Activated CD4-positive, alpha-beta memory T cell treated with anti-CD3 and anti-CD28 coated beads, Interleukin-2, amount 10 ng/mL, durations not matched to agents 7 days and 5 days (primary cell): Measurements from ENCODE around the gene NLE1. TPM values are rescaled to one million over a fixed set of nuclear protein-coding genes. Genes with fewer than 3 reads are reported as not detected.
"Not testable (repeated sequence)": the region's sequence is repeated elsewhere in the genome, so short reads cannot be mapped to it uniquely, and the experiment has no call there.

Experiments used
- CTCF ChIA-PET: fragments of 350-600 bp; sonication (Branson Sonifier 250); formaldehyde crosslinking; loops from one replicate; lab custom pipeline; 2021; ENCODE audit warnings: antibody characterized with exemption, inconsistent platforms; lab: Charles Lee
- POLR2A ChIA-PET: fragments of 350-600 bp; sonication (Branson Sonifier 250); formaldehyde crosslinking; loops from one replicate; lab custom pipeline; 2021; ENCODE audit warnings: antibody characterized with exemption; lab: Charles Lee
- DNase-seq: peaks from one replicate; pipeline ENCODE4 v3.0.0-alpha.2; 2020
- H3K27ac Mint-ChIP-seq: one replicate; pipeline ENCODE4 v1.8.0; 2021; ENCODE audit warnings: mild to moderate bottlenecking, mixed read lengths
- H3K27me3 Mint-ChIP-seq: one replicate; pipeline ENCODE4 v1.8.0; 2021; ENCODE audit warnings: mixed read lengths
- H3K36me3 Mint-ChIP-seq: one replicate; pipeline ENCODE4 v1.8.0; 2021; ENCODE audit warnings: low read depth, mixed read lengths
- H3K4me1 Mint-ChIP-seq: one replicate; pipeline ENCODE4 v1.8.0; 2021; ENCODE audit warnings: mixed read lengths
- H3K4me3 Mint-ChIP-seq: one replicate; pipeline ENCODE4 v1.8.0; 2021; ENCODE audit warnings: mild to moderate bottlenecking, mixed read lengths
- H3K9me3 Mint-ChIP-seq: one replicate; pipeline ENCODE4 v1.8.0; 2021; ENCODE audit warnings: mixed read lengths
- total RNA-seq, 2 experiments: library from RNA; stranded (reverse); gene quantifications; one replicate each; pipeline ENCODE4 v1.2.3, GENCODE V29; 2021

The NLE1 gene
- total RNA-seq, 2 experiments from 2014 or later, result 13.4 to 14.0 TPM

- ChIA-PET CTCF (interaction anchor here (1.2 to 3.2 kb wide), 10 partner anchors 8 to 656 kb away, joined by 3 to 41 read pairs (median 10); partner anchors contain the start of genes RAD51D and RFFL), POLR2A (interaction anchor here (1.2 to 2.3 kb wide), 4 partner anchors 27 to 110 kb away, joined by 4 to 29 read pairs (median 18); partner anchors contain the start of genes LIG3, RAD51D and RFFL)
- H3K4me1 Mint-ChIP-seq, result peaks cover 42% of the 10 kb centered on the region
- not testable (repeated sequence) for H3K27ac Mint-ChIP-seq, H3K36me3 Mint-ChIP-seq, H3K27me3 Mint-ChIP-seq, H3K4me3 Mint-ChIP-seq, H3K9me3 Mint-ChIP-seq, DNase-seq
These were observed 51.4 kb downstream of the NLE1 start for GRCh38 chr17:35090707-35091106.

GRCh38 chr17:35089586-35090296 lies 52.4 kb downstream of the NLE1 start:
- DNase-seq, result peak; percentile 51
- Mint-ChIP-seq H3K4me3 (peak overlapping the region; percentile 79), H3K27ac (peak overlapping the region; percentile 90), H3K9me3 (no peaks in the 10 kb centered on the region), H3K36me3 (peaks cover 9% of the 10 kb centered on the region), H3K4me1 (peaks cover 48% of the 10 kb centered on the region), H3K27me3 (no peaks in the 10 kb centered on the region)
- ChIA-PET POLR2A (interaction anchor here (0.7 to 2.3 kb wide), 26 partner anchors 9 to 448 kb away, joined by 3 to 29 read pairs (median 4); partner anchors contain the start of genes CCT6B, LIG3, RAD51D and RFFL), CTCF (interaction anchor here (0.6 to 3.2 kb wide), 32 partner anchors 9 to 837 kb away, joined by 3 to 41 read pairs (median 5); partner anchors contain the start of genes LIG3, RAD51D and RFFL)

- no peaks in the 10 kb centered on the region for H3K9me3 Mint-ChIP-seq
- peaks cover 54% of the 10 kb centered on the region for H3K4me1 Mint-ChIP-seq
- peak overlapping the region; percentile 90 for H3K27ac Mint-ChIP-seq
- H3K4me3 Mint-ChIP-seq, result peak overlapping the region; percentile 89
- H3K36me3 Mint-ChIP-seq, result peaks cover 9% of the 10 kb centered on the region
- POLR2A ChIA-PET, result interaction anchor here (0.6 to 10.7 kb wide), 34 partner anchors 9 to 449 kb away, joined by 3 to 164 read pairs (median 6); partner anchors contain the start of genes CCT6B, LIG3, RAD51D and RFFL
- no peaks in the 10 kb centered on the region for H3K27me3 Mint-ChIP-seq
- CTCF ChIA-PET, result interaction anchor here (0.6 to 3.3 kb wide), 29 partner anchors 9 to 838 kb away, joined by 3 to 41 read pairs (median 5); partner anchors contain the start of genes LIG3, RAD51D and RFFL
- DNase-seq, result peak; percentile 93
These were observed 53.1 kb downstream of the NLE1 start for GRCh38 chr17:35088881-35089585.

- CTCF ChIA-PET, result interaction anchor here (0.8 to 3.3 kb wide), 5 partner anchors 20 to 66 kb away, joined by 3 to 17 read pairs (median 3); partner anchors contain the start of gene RAD51D
- no peaks in the 10 kb centered on the region for H3K27me3 Mint-ChIP-seq
- peak overlapping the region; percentile 89 for H3K4me3 Mint-ChIP-seq
- H3K9me3 Mint-ChIP-seq, result no peaks in the 10 kb centered on the region
- H3K27ac Mint-ChIP-seq, result peak overlapping the region; percentile 88
- peaks cover 9% of the 10 kb centered on the region for H3K36me3 Mint-ChIP-seq
- H3K4me1 Mint-ChIP-seq, result peaks cover 58% of the 10 kb centered on the region
- no peak for DNase-seq
- POLR2A ChIA-PET, result interaction anchor here (1.0 to 10.7 kb wide), 13 partner anchors 10 to 127 kb away, joined by 4 to 164 read pairs (median 10); partner anchors contain the start of genes CCT6B, LIG3, RAD51D and RFFL
These were observed 53.7 kb downstream of the NLE1 start for GRCh38 chr17:35088356-35088880.

GRCh38 chr17:35087731-35088355 lies 54.3 kb downstream of the NLE1 start:
- H3K4me3 Mint-ChIP-seq, result peak overlapping the region; percentile 89
- no peaks in the 10 kb centered on the region for H3K9me3 Mint-ChIP-seq
- POLR2A ChIA-PET, result interaction anchor here (0.6 to 10.7 kb wide), 15 partner anchors 10 to 536 kb away, joined by 3 to 164 read pairs (median 10); partner anchors contain the start of genes CCT6B, LIG3, RAD51D and RFFL
- CTCF ChIA-PET, result interaction anchor here (0.8 to 3.3 kb wide), 7 partner anchors 11 to 65 kb away, joined by 3 to 17 read pairs (median 3); partner anchors contain the start of gene RAD51D
- no peaks in the 10 kb centered on the region for H3K27me3 Mint-ChIP-seq
- peak; percentile 52 for DNase-seq
- H3K4me1 Mint-ChIP-seq, result peaks cover 64% of the 10 kb centered on the region
- peaks cover 6% of the 10 kb centered on the region for H3K36me3 Mint-ChIP-seq
- H3K27ac Mint-ChIP-seq, result peak overlapping the region; percentile 88

GRCh38 chr17:35086931-35087573 lies 55.1 kb downstream of the NLE1 start:
- H3K4me1 Mint-ChIP-seq, result peaks cover 72% of the 10 kb centered on the region
- H3K27ac Mint-ChIP-seq, result peak overlapping the region; percentile 88
- ChIA-PET CTCF (interaction anchor here (1.0 to 3.3 kb wide), 5 partner anchors 10 to 64 kb away, joined by 3 to 17 read pairs (median 12); partner anchors contain the start of gene RAD51D), POLR2A (interaction anchor here (0.6 to 10.7 kb wide), 12 partner anchors 9 to 537 kb away, joined by 3 to 164 read pairs (median 10); partner anchors contain the start of genes CCT6B, RAD51D, RFFL and ZNF830)
- H3K27me3 Mint-ChIP-seq, result no peaks in the 10 kb centered on the region
- DNase-seq, result no peak
- peaks cover 6% of the 10 kb centered on the region for H3K36me3 Mint-ChIP-seq
- peak overlapping the region; percentile 89 for H3K4me3 Mint-ChIP-seq
- H3K9me3 Mint-ChIP-seq, result no peaks in the 10 kb centered on the region

- ChIA-PET POLR2A (interaction anchor here (1.0 to 10.7 kb wide), 8 partner anchors 12 to 125 kb away, joined by 3 to 164 read pairs (median 8); partner anchors contain the start of genes CCT6B, RFFL and ZNF830), CTCF (interaction anchor here (0.6 to 3.3 kb wide), 5 partner anchors 12 to 63 kb away, joined by 3 to 17 read pairs (median 12); partner anchors contain the start of gene RAD51D)
- Mint-ChIP-seq H3K9me3 (no peaks in the 10 kb centered on the region), H3K4me1 (peaks cover 78% of the 10 kb centered on the region), H3K4me3 (peak overlapping the region; percentile 89), H3K27me3 (no peaks in the 10 kb centered on the region), H3K36me3 (peaks cover 6% of the 10 kb centered on the region), H3K27ac (peak overlapping the region; percentile 88)
- no peak for DNase-seq
These were observed 55.9 kb downstream of the NLE1 start for GRCh38 chr17:35086164-35086563.

GRCh38 chr17:35084987-35085386 lies 57.1 kb downstream of the NLE1 start:
- Mint-ChIP-seq H3K27ac (peak overlapping the region; percentile 60), H3K27me3 (no peaks in the 10 kb centered on the region), H3K36me3 (peaks cover 9% of the 10 kb centered on the region), H3K4me3 (peak overlapping the region; percentile 89), H3K4me1 (peaks cover 82% of the 10 kb centered on the region), H3K9me3 (no peaks in the 10 kb centered on the region)
- DNase-seq, result no peak
- CTCF ChIA-PET, result interaction anchor here (1.1 to 3.1 kb wide), 3 partner anchors 10 to 103 kb away, joined by 3 to 12 read pairs (median 3); no protein-coding TSS in a partner anchor
- POLR2A ChIA-PET, result interaction anchor here (0.7 to 10.7 kb wide), 8 partner anchors 11 to 158 kb away, joined by 3 to 164 read pairs (median 4); partner anchors contain the start of genes RFFL and SLFN5

GRCh38 chr17:35083071-35083470 lies 59.0 kb downstream of the NLE1 start:
- POLR2A ChIA-PET, result interaction anchor here (0.7 to 10.7 kb wide), 14 partner anchors 9 to 456 kb away, joined by 3 to 164 read pairs (median 4); partner anchors contain the start of genes RAD51D, RFFL and SLFN5
- peaks cover 86% of the 10 kb centered on the region for H3K4me1 Mint-ChIP-seq
- no peaks in the 10 kb centered on the region for H3K27me3 Mint-ChIP-seq

GRCh38 chr17:35082073-35082657 lies 59.9 kb downstream of the NLE1 start:
- Mint-ChIP-seq H3K4me1 (peaks cover 85% of the 10 kb centered on the region), H3K27ac (peak overlapping the region; percentile 87), H3K36me3 (peaks cover 25% of the 10 kb centered on the region), H3K9me3 (no peaks in the 10 kb centered on the region), H3K27me3 (no peaks in the 10 kb centered on the region), H3K4me3 (peak overlapping the region; percentile 34)
- ChIA-PET CTCF (interaction anchor here (1.3 to 4.6 kb wide), 8 partner anchors 8 to 101 kb away, joined by 3 to 37 read pairs (median 8); partner anchors contain the start of gene RFFL), POLR2A (interaction anchor here (0.8 to 10.7 kb wide), 18 partner anchors 8 to 496 kb away, joined by 3 to 164 read pairs (median 3); partner anchors contain the start of genes PEX12, RAD51D, RFFL and SLFN5)
- no peak for DNase-seq

More at GRCh38 chr17:35083071-35083470, 59.0 kb downstream of the NLE1 start:
- DNase-seq, result no peak
- no peaks in the 10 kb centered on the region for H3K9me3 Mint-ChIP-seq
- CTCF ChIA-PET, result interaction anchor here (0.6 to 4.6 kb wide), 8 partner anchors 9 to 102 kb away, joined by 3 to 37 read pairs (median 8); partner anchors contain the start of gene RFFL
- peaks cover 20% of the 10 kb centered on the region for H3K36me3 Mint-ChIP-seq
- H3K27ac Mint-ChIP-seq, result peak overlapping the region; percentile 74
- no peak overlapping the region for H3K4me3 Mint-ChIP-seq
